Activated CD8-positive, alpha-beta T cell treated with anti-CD3 and anti-CD28 coated beads for 36 hours (primary cell): Measurements from ENCODE around the gene MEOX1. TPM values are rescaled to one million over a fixed set of nuclear protein-coding genes. Genes with fewer than 3 reads are reported as not detected.

Experiments used
- ATAC-seq: fragments of 200-7000 bp; cut with Tn5 transposase; one replicate; pipeline ENCODE4 v1.10.0; 2021; ENCODE audit warnings: mild to moderate bottlenecking, moderate library complexity
- CTCF ChIA-PET: fragments of 350-600 bp; sonication (Branson Sonifier 250); formaldehyde crosslinking; loops from one replicate; lab custom pipeline; 2021; ENCODE audit warnings: antibody characterized with exemption; lab: Charles Lee
- POLR2A ChIA-PET: fragments of 350-600 bp; sonication (Branson Sonifier 250); formaldehyde crosslinking; loops from one replicate; lab custom pipeline; 2021; ENCODE audit warnings: antibody characterized with exemption; lab: Charles Lee
- DNase-seq: peaks from one replicate; pipeline ENCODE4 v3.0.0-alpha.2; 2020
- H3K27ac Mint-ChIP-seq: one replicate; pipeline ENCODE4 v1.8.0; 2021; ENCODE audit warnings: mild to moderate bottlenecking, mixed read lengths
- H3K27me3 Mint-ChIP-seq: one replicate; pipeline ENCODE4 v1.8.0; 2021; ENCODE audit warnings: mixed read lengths
- H3K36me3 Mint-ChIP-seq: one replicate; pipeline ENCODE4 v1.8.0; 2021; ENCODE audit warnings: low read depth, mixed read lengths
- H3K4me1 Mint-ChIP-seq: one replicate; pipeline ENCODE4 v1.8.0; 2021; ENCODE audit warnings: low read depth, mixed read lengths
- H3K4me3 Mint-ChIP-seq: one replicate; pipeline ENCODE4 v1.8.0; 2021; ENCODE audit warnings: mild to moderate bottlenecking, moderate library complexity, mixed read lengths
- H3K9me3 Mint-ChIP-seq: one replicate; pipeline ENCODE4 v1.8.0; 2021; ENCODE audit warnings: mixed read lengths
- CTCF ChIP-seq: fragments of 200-600 bp; IDR thresholded peaks from one replicate; pipeline ENCODE4 v1.8.0; 2022; ENCODE audit warnings: antibody characterized with exemption, mild to moderate bottlenecking
- intact Hi-C: fragments of 100-400 bp; cut with micrococcal nuclease; formaldehyde crosslinking; loops from one replicate; pipeline ENCODE4 v1.10.0; 2022
- total RNA-seq, 2 experiments: library from RNA; stranded (reverse); gene quantifications; one replicate each; pipeline ENCODE4 v1.2.3, GENCODE V29; 2021

MEOX1 gene
- total RNA-seq, 2 experiments from 2014 or later, result 0.45 to 0.47 TPM

GRCh38 chr17:43665937-43666236 is 4.2 kb upstream of the MEOX1 start:
- Mint-ChIP-seq H3K4me1 (peaks cover 30% of the 10 kb centered on the region), H3K9me3 (no peaks in the 10 kb centered on the region), H3K27me3 (no peaks in the 10 kb centered on the region), H3K27ac (no peak overlapping the region), H3K36me3 (no peaks in the 10 kb centered on the region), H3K4me3 (no peak overlapping the region)
- POLR2A ChIA-PET, result interaction anchor here (0.8 kb wide), 1 partner anchor 182 kb away, joined by 3 read pairs; the partner anchor contains the start of gene DHX8
- DNase-seq, result no peak
- no peak for ATAC-seq
- TF ChIP-seq CTCF, result no peak
- CTCF ChIA-PET, result interaction anchor here (0.6 to 2.9 kb wide), 4 partner anchors 10 to 182 kb away, joined by 3 to 14 read pairs (median 3); partner anchors contain the start of gene DHX8
- intact Hi-C loops, result no loop called here

- Mint-ChIP-seq H3K9me3 (no peaks in the 10 kb centered on the region), H3K4me3 (no peak overlapping the region), H3K27me3 (peaks cover 4% of the 10 kb centered on the region), H3K27ac (no peak overlapping the region), H3K36me3 (no peaks in the 10 kb centered on the region), H3K4me1 (peaks cover 33% of the 10 kb centered on the region)
- CTCF ChIA-PET, result interaction anchor here (0.6 to 2.9 kb wide), 3 partner anchors 8 to 181 kb away, joined by 3 to 14 read pairs (median 9); partner anchors contain the start of gene DHX8
- TF ChIP-seq CTCF, result no peak
- DNase-seq (no peak), ATAC-seq (no peak)
- intact Hi-C loops, result no loop called here
- POLR2A ChIA-PET, result interaction anchor here (0.8 kb wide), 2 partner anchors 109 to 181 kb away, joined by 3 read pairs; partner anchors contain the start of gene DHX8
Observed at GRCh38 chr17:43665084-43665936, 3.6 kb upstream of the MEOX1 start.

GRCh38 chr17:43664096-43664495 is 2.4 kb upstream of the MEOX1 start:
- H3K27me3 Mint-ChIP-seq, result peaks cover 7% of the 10 kb centered on the region
- H3K4me3 Mint-ChIP-seq, result no peak overlapping the region
- ATAC-seq (no peak), DNase-seq (no peak)
- peaks cover 28% of the 10 kb centered on the region for H3K4me1 Mint-ChIP-seq
- no peak overlapping the region for H3K27ac Mint-ChIP-seq
- no peak for TF ChIP-seq CTCF
- POLR2A ChIA-PET, result no interaction called here
- intact Hi-C loops, result no loop called here
- H3K36me3 Mint-ChIP-seq, result no peaks in the 10 kb centered on the region
- H3K9me3 Mint-ChIP-seq, result no peaks in the 10 kb centered on the region
- CTCF ChIA-PET, result interaction anchor here (2.5 kb wide), 1 partner anchor 9 kb away, joined by 9 read pairs; no protein-coding TSS in a partner anchor

- no peak overlapping the region for H3K4me3 Mint-ChIP-seq
- intact Hi-C loops, result no loop called here
- no peaks in the 10 kb centered on the region for H3K36me3 Mint-ChIP-seq
- ChIA-PET POLR2A (no interaction called here), CTCF (interaction anchor here (0.5 to 2.5 kb wide), 2 partner anchors 10 to 88 kb away, joined by 3 to 9 read pairs; no protein-coding TSS in a partner anchor)
- DNase-seq (peak; percentile 10), ATAC-seq (no peak)
- peaks cover 28% of the 10 kb centered on the region for H3K4me1 Mint-ChIP-seq
- peaks cover 7% of the 10 kb centered on the region for H3K27me3 Mint-ChIP-seq
- no peak for TF ChIP-seq CTCF
- no peak overlapping the region for H3K27ac Mint-ChIP-seq
- H3K9me3 Mint-ChIP-seq, result no peaks in the 10 kb centered on the region
Observed at GRCh38 chr17:43663383-43663782, 1.7 kb upstream of the MEOX1 start.
